CD14-positive monocyte (primary cell): Measurements from ENCODE around the gene PDE4D. TPM values are rescaled to one million over a fixed set of nuclear protein-coding genes. Genes with fewer than 3 reads are reported as not detected.

Experiments
- DNase-seq, 3 donors: peaks; one replicate each; pipeline ENCODE4 v3.0.0-alpha.2; 2011 to 2022
- H2AFZ ChIP-seq: 2 replicates; pipeline ENCODE4 v1.6.0; 2012; ENCODE audit warnings: mild to moderate bottlenecking, low read depth, low read length, inconsistent platforms; ENCODE audit not compliant: insufficient read depth, poor library complexity, severe bottlenecking
- H3K27ac ChIP-seq, 2 donors: 1 replicate in 1 of 2; 2 replicates in 1 of 2; pipeline ENCODE4 v1.5.1; 2012 to 2013; ENCODE audit warnings: low read length in 2 of 2, control low read depth in 1 of 2, inconsistent platforms in 1 of 2, low read depth in 1 of 2, mild to moderate bottlenecking in 1 of 2
- H3K27me3 ChIP-seq, 2 donors: one replicate each; pipeline versions ENCODE4 v1.6.0 to v1.6.1; 2011 to 2013; ENCODE audit warnings: low read length in 2 of 2; ENCODE audit not compliant: control insufficient read depth in 2 of 2, insufficient read depth in 2 of 2
- H3K36me3 ChIP-seq, 2 donors: replicated peaks in 1 of 2; 1 replicate in 1 of 2; 2 replicates in 1 of 2; pipeline versions ENCODE4 v1.5.1 to v1.6.1; 2012 to 2013; ENCODE audit warnings: low read length in 2 of 2, control low read depth in 1 of 2, inconsistent platforms in 1 of 2, mild to moderate bottlenecking in 1 of 2; ENCODE audit not compliant: insufficient read depth in 2 of 2, control insufficient read depth in 1 of 2
- H3K4me1 ChIP-seq, 2 donors: 1 replicate in 1 of 2; 2 replicates in 1 of 2; pipeline versions ENCODE4 v1.5.1 to v1.6.1; 2012 to 2013; ENCODE audit warnings: low read length in 2 of 2, control low read depth in 1 of 2, inconsistent platforms in 1 of 2, mild to moderate bottlenecking in 1 of 2, moderate library complexity in 1 of 2; ENCODE audit not compliant: insufficient read depth in 2 of 2, control insufficient read depth in 1 of 2
- H3K4me2 ChIP-seq: replicated peaks from 2 replicates; pipeline ENCODE3; 2012; ENCODE audit warnings: low read length, moderate library complexity, mild to moderate bottlenecking; ENCODE audit not compliant: poor library complexity, severe bottlenecking; ENCODE audit errors: extremely low read depth
- H3K4me3 ChIP-seq, 3 experiments: fragments of 200-600 bp in 1 of 3; sonication (generic) in 1 of 3; replicated peaks in 1 of 3; 1 replicate in 2 of 3; 2 replicates in 1 of 3; pipeline ENCODE4 v1.5.1; 2011 to 2013; ENCODE audit warnings: low read length in 3 of 3, mild to moderate bottlenecking in 3 of 3, control low read depth in 2 of 3, low read depth in 2 of 3, inconsistent platforms in 1 of 3, moderate library complexity in 1 of 3
- H3K79me2 ChIP-seq: 2 replicates; pipeline ENCODE4 v1.6.0; 2012; ENCODE audit warnings: mild to moderate bottlenecking, control low read depth, inconsistent platforms, low read length, moderate library complexity; ENCODE audit not compliant: insufficient read depth
- H3K9ac ChIP-seq: 2 replicates; pipeline ENCODE4 v1.6.0; 2017; ENCODE audit warnings: low read length, mild to moderate bottlenecking; ENCODE audit not compliant: insufficient read depth, poor library complexity, severe bottlenecking
- H3K9me3 ChIP-seq, 2 donors: replicated peaks in 1 of 2; 1 replicate in 1 of 2; 2 replicates in 1 of 2; pipeline versions ENCODE4 v1.5.1 to v1.6.1; 2012 to 2013; ENCODE audit warnings: low read length in 2 of 2, control low read depth in 1 of 2; ENCODE audit not compliant: control insufficient read depth in 1 of 2, insufficient read depth in 1 of 2
- H4K20me1 ChIP-seq: 2 replicates; pipeline ENCODE4 v1.6.0; 2012; ENCODE audit warnings: mild to moderate bottlenecking, low read length, control low read depth, moderate library complexity; ENCODE audit not compliant: insufficient read depth
- H3K27ac Mint-ChIP-seq, 7 donors: one replicate each; pipeline ENCODE4 v1.8.0; 2020; ENCODE audit warnings: mild to moderate bottlenecking in 7 of 7, mixed read lengths in 7 of 7, moderate library complexity in 6 of 7, inconsistent platforms in 2 of 7
- H3K27me3 Mint-ChIP-seq, 3 donors: one replicate each; pipeline ENCODE4 v1.8.0; 2021 to 2022; ENCODE audit warnings: low read depth in 3 of 3, mild to moderate bottlenecking in 3 of 3, mixed read lengths in 3 of 3, moderate library complexity in 3 of 3, inconsistent platforms in 1 of 3
- H3K36me3 Mint-ChIP-seq, 2 donors: one replicate each; pipeline ENCODE4 v1.8.0; 2020; ENCODE audit warnings: mixed read lengths in 2 of 2, inconsistent platforms in 1 of 2, mild to moderate bottlenecking in 1 of 2
- H3K4me1 Mint-ChIP-seq: one replicate; pipeline ENCODE4 v1.8.0; 2020; ENCODE audit warnings: mild to moderate bottlenecking, mixed read lengths
- H3K4me3 Mint-ChIP-seq, 2 donors: one replicate each; pipeline ENCODE4 v1.8.0; 2020; ENCODE audit warnings: mild to moderate bottlenecking in 2 of 2, mixed read lengths in 2 of 2, moderate library complexity in 1 of 2
- H3K9me3 Mint-ChIP-seq, 7 donors: one replicate each; pipeline ENCODE4 v1.8.0; 2020 to 2022; ENCODE audit warnings: mixed read lengths in 7 of 7, mild to moderate bottlenecking in 6 of 7, moderate library complexity in 6 of 7, inconsistent platforms in 2 of 7
- whole genome bisulfite sequencing: methylation state at CpG from one replicate; pipeline ENCODE4 v1.1.5; 2013; ENCODE audit warnings: missing lambda C conversion rate; ENCODE audit not compliant: insufficient coverage; 5-methylcytosine and 5-hydroxymethylcytosine counted together
- intact Hi-C, 2 donors: fragments of 100-400 bp; cut with micrococcal nuclease; formaldehyde crosslinking; loops; one replicate each; pipeline versions ENCODE4 v1.15.0 to v1.15.1; 2023
- polyA plus RNA-seq, 3 donors: library from polyadenylated mRNA; depleted of rRNA in 1 of 3; unstranded in 2 of 3; stranded (reverse) in 1 of 3; fragments of 300-500 nt in 2 of 3; fragments of >200 nt in 1 of 3; fragmentation: Illumina TruSeq in 2 of 3; gene quantifications; 1 replicate in 2 of 3; 2 replicates in 1 of 3; pipeline ENCODE4 v1.2.3, GENCODE V29; 2012 to 2021
- TF ChIP-seq, protein P1 (sequence below): fragments of 200-600 bp; IDR thresholded peaks from one replicate; pipeline ENCODE4 v1.8.0; 2022; ENCODE audit warnings: antibody characterized with exemption, mild to moderate bottlenecking

PDE4D gene
- polyA plus RNA-seq, 3 donors = 1.9 to 3.4 (median 2.8) TPM

DNA sequence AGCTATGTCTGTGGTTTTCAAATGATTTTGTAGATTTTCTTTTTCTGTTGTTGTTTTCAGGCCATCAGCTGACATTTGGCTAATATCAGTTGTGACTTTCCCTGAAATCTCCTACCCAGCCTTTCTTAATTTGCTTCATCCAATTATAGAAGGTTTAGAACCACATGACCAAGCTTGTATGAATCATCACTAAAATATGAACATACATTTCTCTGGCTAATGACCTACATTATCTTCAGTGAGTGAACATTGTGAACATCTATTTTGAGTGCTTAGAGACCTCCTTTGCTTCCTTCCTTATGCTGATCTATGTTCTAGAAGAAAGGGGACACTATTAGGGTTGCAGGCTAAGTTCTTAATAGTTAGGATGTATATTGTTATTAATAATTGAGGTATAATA lies 778.2 kb downstream of the PDE4D start:
- peaks cover 0 to 2% of the 10 kb centered on the region in 2 donors for H3K36me3 Mint-ChIP-seq
- Histone ChIP-seq H4K20me1 (no peaks in the 10 kb centered on the region), H3K27ac (no peak overlapping the region), H3K4me2 (no peak overlapping the region), H3K4me1 (no peaks in the 10 kb centered on the region), H2AFZ (no peak overlapping the region), H3K9ac (no peak overlapping the region), H3K27me3 (no peaks in the 10 kb centered on the region), H3K36me3 (no peaks in the 10 kb centered on the region), H3K79me2 (no peaks in the 10 kb centered on the region), H3K4me3 (no peak overlapping the region), H3K9me3 (no peaks in the 10 kb centered on the region)
- TF ChIP-seq, protein P1, sequence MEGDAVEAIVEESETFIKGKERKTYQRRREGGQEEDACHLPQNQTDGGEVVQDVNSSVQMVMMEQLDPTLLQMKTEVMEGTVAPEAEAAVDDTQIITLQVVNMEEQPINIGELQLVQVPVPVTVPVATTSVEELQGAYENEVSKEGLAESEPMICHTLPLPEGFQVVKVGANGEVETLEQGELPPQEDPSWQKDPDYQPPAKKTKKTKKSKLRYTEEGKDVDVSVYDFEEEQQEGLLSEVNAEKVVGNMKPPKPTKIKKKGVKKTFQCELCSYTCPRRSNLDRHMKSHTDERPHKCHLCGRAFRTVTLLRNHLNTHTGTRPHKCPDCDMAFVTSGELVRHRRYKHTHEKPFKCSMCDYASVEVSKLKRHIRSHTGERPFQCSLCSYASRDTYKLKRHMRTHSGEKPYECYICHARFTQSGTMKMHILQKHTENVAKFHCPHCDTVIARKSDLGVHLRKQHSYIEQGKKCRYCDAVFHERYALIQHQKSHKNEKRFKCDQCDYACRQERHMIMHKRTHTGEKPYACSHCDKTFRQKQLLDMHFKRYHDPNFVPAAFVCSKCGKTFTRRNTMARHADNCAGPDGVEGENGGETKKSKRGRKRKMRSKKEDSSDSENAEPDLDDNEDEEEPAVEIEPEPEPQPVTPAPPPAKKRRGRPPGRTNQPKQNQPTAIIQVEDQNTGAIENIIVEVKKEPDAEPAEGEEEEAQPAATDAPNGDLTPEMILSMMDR = no peak
- no peak overlapping the region for H3K4me3 Mint-ChIP-seq
- no peak overlapping the region for H3K27ac Mint-ChIP-seq
- peaks cover 0 to 5% (median 3%) of the 10 kb centered on the region in 7 donors for H3K9me3 Mint-ChIP-seq
- peaks cover 2% of the 10 kb centered on the region for H3K4me1 Mint-ChIP-seq
- intact Hi-C loops = no loop called here
- peaks cover 0 to 2% (median 0%) of the 10 kb centered on the region in 3 donors for H3K27me3 Mint-ChIP-seq
- no peak for DNase-seq

DNA sequence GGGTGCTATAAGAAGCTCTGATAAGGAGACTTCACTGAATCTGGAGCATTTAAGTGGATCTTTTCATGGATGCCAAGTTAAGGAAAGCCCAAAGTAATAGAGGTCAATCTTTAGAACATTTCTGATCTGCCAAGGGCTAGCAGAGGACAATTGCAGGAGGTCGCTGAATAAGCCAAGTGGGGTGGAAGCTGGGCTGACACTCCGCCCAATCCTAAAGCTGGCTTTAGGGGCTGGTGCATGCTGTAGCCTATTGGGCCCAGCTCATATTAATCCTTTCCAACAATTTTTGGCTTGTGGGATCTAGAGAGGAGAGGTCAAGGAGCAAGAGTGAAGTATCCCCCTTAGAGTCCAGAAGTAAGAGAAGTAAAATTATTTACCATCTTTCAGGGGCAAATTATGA lies 784.1 kb downstream of the PDE4D start:
- H3K9me3 Mint-ChIP-seq = peaks cover 0 to 5% (median 3%) of the 10 kb centered on the region in 7 donors
- no peak overlapping the region for H3K27ac Mint-ChIP-seq
- H3K4me2 ChIP-seq = no peak overlapping the region
- H4K20me1 ChIP-seq = no peaks in the 10 kb centered on the region
- no peak overlapping the region for H3K4me3 ChIP-seq
- no peaks in the 10 kb centered on the region for H3K79me2 ChIP-seq
- H3K4me1 Mint-ChIP-seq = peaks cover 2% of the 10 kb centered on the region
- H3K27me3 ChIP-seq = no peaks in the 10 kb centered on the region
- H3K36me3 ChIP-seq = no peaks in the 10 kb centered on the region
- TF ChIP-seq, protein P1 = no peak
- H3K36me3 Mint-ChIP-seq = peaks cover 0 to 5% of the 10 kb centered on the region in 2 donors
- no peak overlapping the region for H3K4me3 Mint-ChIP-seq
- H3K4me1 ChIP-seq = no peaks in the 10 kb centered on the region
- H2AFZ ChIP-seq = no peak overlapping the region
- no peak for DNase-seq
- no peak overlapping the region for H3K27ac ChIP-seq
- no peak overlapping the region for H3K9ac ChIP-seq
- no peaks in the 10 kb centered on the region for H3K27me3 Mint-ChIP-seq
- no peaks in the 10 kb centered on the region for H3K9me3 ChIP-seq
- intact Hi-C loops = no loop called here
- WGBS = 100% methylated on average over 1 of the region's 2 CpGs
